ENCODE measurements around the gene PLEKHM2.

The PLEKHM2 gene

GRCh38 chr1:15767941-15768340 is 83.8 kb downstream of the PLEKHM2 start:
- H3K4me3 ChIP-seq (ENCODE audit: low read depth, low read length) = no peak overlapping the region
- TF ChIP-seq CTCF (IDR thresholded peaks at IDR 0.05; ENCODE audit: low read depth, low read length) = no peak

GRCh38 chr1:15768388-15768787 is 84.3 kb downstream of the PLEKHM2 start:
- no peak for TF ChIP-seq CTCF (IDR thresholded peaks at IDR 0.05; ENCODE audit: low read depth, low read length)

GRCh38 chr1:15770313-15770962 is 86.3 kb downstream of the PLEKHM2 start:
- H3K4me3 ChIP-seq (ENCODE audit: low read depth, low read length) = no peak overlapping the region
- TF ChIP-seq CTCF (IDR thresholded peaks at IDR 0.05; ENCODE audit: low read depth, low read length) = no peak

More at GRCh38 chr1:15768388-15768787, 84.3 kb downstream of the PLEKHM2 start:
- no peak overlapping the region for H3K4me3 ChIP-seq (ENCODE audit: low read depth, low read length)

- H3K4me3 ChIP-seq (ENCODE audit: low read depth, low read length) = no peak overlapping the region
These were observed 87.9 kb downstream of the PLEKHM2 start for GRCh38 chr1:15771836-15772515.

GRCh38 chr1:15775706-15776105 is 91.6 kb downstream of the PLEKHM2 start:
- H3K4me3 ChIP-seq (ENCODE audit: low read depth, low read length) = no peak overlapping the region
- no peak for TF ChIP-seq CTCF (IDR thresholded peaks at IDR 0.05; ENCODE audit: low read depth, low read length)

More at GRCh38 chr1:15771836-15772515, 87.9 kb downstream of the PLEKHM2 start:
- no peak for TF ChIP-seq CTCF (IDR thresholded peaks at IDR 0.05; ENCODE audit: low read depth, low read length)

GRCh38 chr1:15777909-15778707 is 94.0 kb downstream of the PLEKHM2 start:
- no peak overlapping the region for H3K4me3 ChIP-seq (ENCODE audit: low read depth, low read length)
- TF ChIP-seq CTCF (IDR thresholded peaks at IDR 0.05; ENCODE audit: low read depth, low read length) = no peak
